Calu3 (cell line): ENCODE results near the gene SLFN12. TPM values are rescaled to one million over a fixed set of nuclear protein-coding genes. Genes with fewer than 3 reads are reported as not detected.

Source experiments
- BruUV-seq: library from RNA; stranded (reverse); fragments of 400-500 nt; replicated peaks from 2 replicates; lab custom pipeline; 2021; lab: Mats Ljungman, UMichigan
- CTCF ChIA-PET: fragments of 300-600 bp; sonication (Branson Sonifier 250); formaldehyde crosslinking; loops from one replicate; lab custom pipeline; 2022; ENCODE audit warnings: antibody characterized with exemption; lab: Charles Lee
- DNase-seq: peaks from one replicate; pipeline ENCODE4 v3.0.0; 2022
- H3K27ac Mint-ChIP-seq: one replicate; pipeline ENCODE4 v1.8.0; 2022; ENCODE audit warnings: mixed read lengths; ENCODE audit not compliant: unreplicated experiment
- H3K27me3 Mint-ChIP-seq: one replicate; pipeline ENCODE4 v1.8.0; 2022; ENCODE audit warnings: mixed read lengths; ENCODE audit not compliant: unreplicated experiment
- H3K36me3 Mint-ChIP-seq: one replicate; pipeline ENCODE4 v1.8.0; 2022; ENCODE audit warnings: mild to moderate bottlenecking, moderate library complexity, mixed read lengths; ENCODE audit not compliant: insufficient read depth, unreplicated experiment
- H3K4me1 Mint-ChIP-seq: one replicate; pipeline ENCODE4 v1.8.0; 2022; ENCODE audit warnings: mild to moderate bottlenecking, low read depth, mixed read lengths; ENCODE audit not compliant: unreplicated experiment
- H3K4me3 Mint-ChIP-seq: one replicate; pipeline ENCODE4 v1.8.0; 2022; ENCODE audit warnings: mild to moderate bottlenecking, low read depth, moderate library complexity, mixed read lengths; ENCODE audit not compliant: unreplicated experiment
- H3K9me3 Mint-ChIP-seq: one replicate; pipeline ENCODE4 v1.8.0; 2022; ENCODE audit warnings: low read depth, mixed read lengths; ENCODE audit not compliant: unreplicated experiment
- CTCF ChIP-seq: fragments of 200-600 bp; IDR thresholded peaks from one replicate; pipeline ENCODE4 v1.8.0; 2022; ENCODE audit warnings: antibody characterized with exemption; ENCODE audit not compliant: unreplicated experiment
- intact Hi-C: fragments of 100-400 bp; cut with micrococcal nuclease; formaldehyde crosslinking; loops from one replicate; pipeline ENCODE4 v1.10.0; 2022; ENCODE audit not compliant: unreplicated experiment
- total RNA-seq: library from RNA; stranded (reverse); gene quantifications from 2 replicates; pipeline ENCODE4 v1.2.3, GENCODE V29; 2022

Gene SLFN12
- total RNA-seq, 1 experiment from 2014 or later, result 0.54 TPM

- H3K36me3 Mint-ChIP-seq, result peaks cover 2% of the 10 kb centered on the region
- CTCF ChIA-PET, result no interaction called here
- no peak for TF ChIP-seq CTCF
- BruUV-seq, result no TSS peak
- no peaks in the 10 kb centered on the region for H3K9me3 Mint-ChIP-seq
- no peaks in the 10 kb centered on the region for H3K27me3 Mint-ChIP-seq
- intact Hi-C loops, result loop anchor here (10.0 kb wide), 1 partner anchor 124 kb away; no protein-coding TSS in a partner anchor
- no peak overlapping the region for H3K4me3 Mint-ChIP-seq
- no peak for DNase-seq
- peaks cover 11% of the 10 kb centered on the region for H3K4me1 Mint-ChIP-seq
- H3K27ac Mint-ChIP-seq, result no peak overlapping the region
Measured at GRCh38 chr17:35438433-35438832, 6.1 kb upstream of the SLFN12 start.

GRCh38 chr17:35433075-35433894 is 985 bp upstream of the SLFN12 start:
- Mint-ChIP-seq H3K36me3 (peaks cover 3% of the 10 kb centered on the region), H3K27me3 (no peaks in the 10 kb centered on the region), H3K9me3 (peaks cover 2% of the 10 kb centered on the region), H3K4me3 (no peak overlapping the region), H3K4me1 (peaks cover 25% of the 10 kb centered on the region), H3K27ac (no peak overlapping the region)
- BruUV-seq, result no TSS peak
- no peak for TF ChIP-seq CTCF
- CTCF ChIA-PET, result interaction anchor here (0.6 to 1.1 kb wide), 3 partner anchors 15 to 191 kb away, joined by 3 to 6 read pairs (median 3); partner anchors contain the start of gene SLFN13
- intact Hi-C loops, result loop anchor here (10.0 kb wide), 1 partner anchor 118 kb away; no protein-coding TSS in a partner anchor
- DNase-seq, result peak; percentile 84

GRCh38 chr17:35429702-35430101 is 2.6 kb downstream of the SLFN12 start:
- H3K4me3 Mint-ChIP-seq, result no peak overlapping the region
- peaks cover 3% of the 10 kb centered on the region for H3K36me3 Mint-ChIP-seq
- no peak overlapping the region for H3K27ac Mint-ChIP-seq
- no peaks in the 10 kb centered on the region for H3K27me3 Mint-ChIP-seq
- no peak for DNase-seq
- peaks cover 2% of the 10 kb centered on the region for H3K9me3 Mint-ChIP-seq
- peaks cover 25% of the 10 kb centered on the region for H3K4me1 Mint-ChIP-seq
- CTCF ChIA-PET, result no interaction called here
- no TSS peak for BruUV-seq
- intact Hi-C loops, result loop anchor here (10.0 kb wide), 1 partner anchor 115 kb away; no protein-coding TSS in a partner anchor
- no peak for TF ChIP-seq CTCF

- H3K4me1 Mint-ChIP-seq, result peaks cover 12% of the 10 kb centered on the region
- DNase-seq, result no peak
- BruUV-seq, result no TSS peak
- no peak for TF ChIP-seq CTCF
- no peak overlapping the region for H3K27ac Mint-ChIP-seq
- no peaks in the 10 kb centered on the region for H3K36me3 Mint-ChIP-seq
- intact Hi-C loops, result no loop called here
- H3K27me3 Mint-ChIP-seq, result no peaks in the 10 kb centered on the region
- peaks cover 2% of the 10 kb centered on the region for H3K9me3 Mint-ChIP-seq
- no peak overlapping the region for H3K4me3 Mint-ChIP-seq
- CTCF ChIA-PET, result no interaction called here
Measured at GRCh38 chr17:35428229-35428628, 4.1 kb downstream of the SLFN12 start.
